HepG2 (cell line): Measurements from ENCODE around the gene IRF2. TPM values are rescaled to one million over a fixed set of nuclear protein-coding genes. Genes with fewer than 3 reads are reported as not detected.
A peak's percentile ranks its signal among the peaks of the same experiment; 100 is the strongest.

Experiments
- AHDC1 ChIP-seq: sonication (generic); formaldehyde crosslinking; IDR thresholded peaks from 2 replicates; pipeline ENCODE4 v1.5.1; 2020; ENCODE audit warnings: mild to moderate bottlenecking, missing genetic modification reagents, borderline replicate concordance
- EHMT2 ChIP-seq: fragments of 200-600 bp; sonication (generic); IDR thresholded peaks from 2 replicates; pipeline ENCODE4 v1.7.0; 2017; ENCODE audit warnings: antibody characterized with exemption, low read depth, low read length, borderline replicate concordance
- FOXA1 ChIP-seq, 2 experiments: fragments of 450-650 bp in 1 of 2; sonication (generic) in 1 of 2; formaldehyde crosslinking in 1 of 2; IDR thresholded peaks; 2 replicates each; pipeline versions ENCODE4 v1.4.0 to v1.6.1; 2016 to 2020; ENCODE audit warnings: missing genetic modification reagents in 1 of 2
- HNRNPH1 ChIP-seq: fragments of 200-400 bp; formaldehyde crosslinking; optimal IDR thresholded peaks from 2 replicates; pipeline ENCODE3; 2017; ENCODE audit warnings: mild to moderate bottlenecking, low read depth, low read length
- IKZF1 ChIP-seq: fragments of 450-650 bp; IDR thresholded peaks from 2 replicates; pipeline ENCODE4 v1.7.1; 2016
- IRF9 ChIP-seq: sonication (generic); formaldehyde crosslinking; IDR thresholded peaks from 2 replicates; pipeline ENCODE4 v1.8.0; 2022; ENCODE audit warnings: missing genetic modification reagents, mild to moderate bottlenecking, borderline replicate concordance
- KDM3A ChIP-seq: IDR thresholded peaks from 2 replicates; pipeline ENCODE4 v1.6.1; 2018; ENCODE audit warnings: low read depth, missing compliant biosample characterization
- MIER2 ChIP-seq: IDR thresholded peaks from 2 replicates; pipeline ENCODE4 v1.6.1; 2016; ENCODE audit warnings: missing biosample characterization, missing genetic modification reagents
- MLX ChIP-seq: IDR thresholded peaks from 2 replicates; pipeline ENCODE4 v1.6.1; 2016
- NFKB2 ChIP-seq: sonication (generic); formaldehyde crosslinking; IDR thresholded peaks from 2 replicates; pipeline ENCODE4 v1.4.0; 2020; ENCODE audit warnings: missing genetic modification reagents, borderline replicate concordance
- POGK ChIP-seq: sonication (generic); formaldehyde crosslinking; conservative IDR thresholded peaks from 2 replicates; pipeline ENCODE4 v1.8.0; 2022; ENCODE audit warnings: mild to moderate bottlenecking, moderate library complexity, missing genetic modification reagents
- POLR2AphosphoS2 ChIP-seq: IDR thresholded peaks from 2 replicates; pipeline ENCODE4 v1.6.1; 2011; ENCODE audit warnings: low read depth, low read length, improper control_type of control experiment
- YEATS2 ChIP-seq: sonication (generic); formaldehyde crosslinking; IDR thresholded peaks from 2 replicates; pipeline ENCODE4 v1.4.0; 2020; ENCODE audit warnings: missing genetic modification reagents, borderline replicate concordance
- ZBTB25 ChIP-seq: IDR thresholded peaks from 2 replicates; pipeline ENCODE4 v1.6.1; 2018; ENCODE audit warnings: missing genetic modification reagents
- ZMYM3 ChIP-seq: sonication (generic); formaldehyde crosslinking; IDR thresholded peaks from 2 replicates; pipeline ENCODE4 v1.5.1; 2020; ENCODE audit warnings: mild to moderate bottlenecking, missing genetic modification reagents
- ZNF3 ChIP-seq: IDR thresholded peaks from 2 replicates; pipeline ENCODE4 v1.7.0; 2017; ENCODE audit warnings: inconsistent platforms
- ZNF335 ChIP-seq: sonication (generic); formaldehyde crosslinking; IDR thresholded peaks from 2 replicates; pipeline ENCODE4 v1.4.0; 2020; ENCODE audit warnings: missing genetic modification reagents
- ZNF569 ChIP-seq: sonication (generic); formaldehyde crosslinking; IDR thresholded peaks from 2 replicates; pipeline ENCODE4 v1.5.0; 2020; ENCODE audit warnings: mild to moderate bottlenecking, missing genetic modification reagents, moderate library complexity, borderline replicate concordance
- ZNF605 ChIP-seq: sonication (generic); formaldehyde crosslinking; IDR thresholded peaks from 2 replicates; pipeline ENCODE4 v1.8.0; 2022; ENCODE audit warnings: mild to moderate bottlenecking, missing genetic modification reagents
- polyA plus RNA-seq, 8 experiments: library from polyadenylated mRNA; depleted of rRNA in 3 of 8; stranded (reverse) in 7 of 8; unstranded in 1 of 8; fragments of >200 nt; fragmentation: Illumina TruSeq in 4 of 8; extraction: Trizol in 4 of 8; gene quantifications; 2 replicates each; pipeline versions ENCODE4 v1.2.1 to v1.2.3, GENCODE V29; 2011 to 2016; ENCODE audit warnings: low read depth in 4 of 8, missing spikeins in 1 of 8, mixed read lengths in 1 of 8; ENCODE audit not compliant: insufficient read depth in 1 of 8
- total RNA-seq, 5 experiments: library from RNA; depleted of rRNA; stranded (reverse); fragments of >200 nt; fragmentation: Illumina TruSeq; extraction: Trizol; gene quantifications; 2 replicates each; pipeline ENCODE4 v1.2.3, GENCODE V29; 2016; ENCODE audit warnings: low read depth in 1 of 5
- TF ChIP-seq, protein P1 (sequence below): sonication (generic); formaldehyde crosslinking; IDR thresholded peaks from 2 replicates; pipeline ENCODE4 v1.4.0; 2020; ENCODE audit warnings: missing genetic modification reagents

The IRF2 gene
- total and polyA plus RNA-seq, 2 of the 13 experiments (the other 11 are each of a cell fraction or from before 2014, with no cell fraction given) = 15.5 to 28.8 TPM

- TF ChIP-seq FOXA1 (IDR thresholded peaks at IDR 0.05) (no peak), FOXA1 (CRISPR knock-in tag; IDR thresholded peaks at IDR 0.05) (no peak), NFKB2 (CRISPR knock-in tag) (no peak; the same call in 1 of the 2 replicates), AHDC1 (CRISPR knock-in tag) (no peak), ZNF3 (no peak), ZNF605 (0 out of 2 replicates have a peak, but pooled peaks have one; percentile 20), MIER2 (CRISPR knock-in tag) (no peak), HNRNPH1 (no peak), EHMT2 (no peak), ZBTB25 (no peak), POLR2AphosphoS2 (no peak), KDM3A (CRISPR knock-in tag) (no peak), POGK (CRISPR knock-in tag) (0 out of 2 replicates have a peak, but pooled peaks have one; percentile 57), ZMYM3 (peak; percentile 8; the same call in 1 of the 2 replicates), YEATS2 (no peak), IRF9 (0 out of 2 replicates have a peak, but pooled peaks have one; percentile 10), ZNF569 (CRISPR knock-in tag) (no peak), ZNF335 (CRISPR knock-in tag) (no peak), IKZF1 (no peak), MLX (CRISPR knock-in tag) (no peak)
- TF ChIP-seq, protein P1, sequence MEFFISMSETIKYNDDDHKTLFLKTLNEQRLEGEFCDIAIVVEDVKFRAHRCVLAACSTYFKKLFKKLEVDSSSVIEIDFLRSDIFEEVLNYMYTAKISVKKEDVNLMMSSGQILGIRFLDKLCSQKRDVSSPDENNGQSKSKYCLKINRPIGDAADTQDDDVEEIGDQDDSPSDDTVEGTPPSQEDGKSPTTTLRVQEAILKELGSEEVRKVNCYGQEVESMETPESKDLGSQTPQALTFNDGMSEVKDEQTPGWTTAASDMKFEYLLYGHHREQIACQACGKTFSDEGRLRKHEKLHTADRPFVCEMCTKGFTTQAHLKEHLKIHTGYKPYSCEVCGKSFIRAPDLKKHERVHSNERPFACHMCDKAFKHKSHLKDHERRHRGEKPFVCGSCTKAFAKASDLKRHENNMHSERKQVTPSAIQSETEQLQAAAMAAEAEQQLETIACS (CRISPR knock-in tag) = no peak
These were observed 729 bp upstream of the IRF2 start (continued) for GRCh38 chr4:184475096-184475461.
